GM12878 (cell line): ENCODE measurements around the gene LHFPL2. TPM values are rescaled to one million over a fixed set of nuclear protein-coding genes. Genes with fewer than 3 reads are reported as not detected.

Experiments
- ATAC-seq: fragments of 200-7000 bp; cut with Tn5 transposase; 3 replicates; pipeline ENCODE4 v1.9.1; 2020; ENCODE audit warnings: mild to moderate bottlenecking, moderate library complexity
- BruUV-seq: library from RNA; stranded (reverse); fragments of 400-500 nt; replicated peaks from 2 replicates; lab custom pipeline; 2021; lab: Mats Ljungman, UMichigan
- CTCF ChIA-PET: fragments of 300-600 bp; sonication (Branson Sonifier 250); formaldehyde crosslinking; extraction: SDS; loops from one replicate; lab custom pipeline; 2021; ENCODE audit warnings: inconsistent platforms; lab: Yijun Ruan, JAX
- POLR2A ChIA-PET: fragments of 350-600 bp; formaldehyde crosslinking; extraction: SDS; loops from one replicate; lab custom pipeline; 2021; ENCODE audit warnings: inconsistent platforms; lab: Charles Lee
- RAD21 ChIA-PET: fragments of 300-600 bp; sonication (Branson Sonifier 250); formaldehyde crosslinking; loops from one replicate; lab custom pipeline; 2023; ENCODE audit warnings: antibody characterized with exemption; ENCODE audit not compliant: unreplicated experiment; lab: Charles Lee
- SMC1A ChIA-PET: fragments of 300-600 bp; sonication (Branson Sonifier 250); formaldehyde crosslinking; loops from one replicate; lab custom pipeline; 2023; ENCODE audit not compliant: unreplicated experiment, uncharacterized antibody; lab: Charles Lee
- DNase-seq: peaks from one replicate; pipeline ENCODE4 v3.0.0-alpha.2; 2011; ENCODE audit warnings: low read depth, low spot score
- FAIRE-seq: peaks from 3 replicates; lab custom pipeline; 2011; peaks lifted over from hg19 to GRCh38; lab: Jason Lieb, UNC
- H2AFZ ChIP-seq: 2 replicates; pipeline ENCODE4 v1.6.0; 2011; ENCODE audit warnings: low read depth, low read length, control low read depth; ENCODE audit not compliant: control insufficient read depth
- H3K27ac ChIP-seq: 2 replicates; pipeline ENCODE4 v1.5.1; 2011; ENCODE audit warnings: control low read depth; ENCODE audit not compliant: control insufficient read depth, insufficient read depth
- H3K27me3 ChIP-seq, 2 experiments: replicated peaks in 1 of 2; 2 replicates each; pipeline versions ENCODE4 v1.6.0 to v1.6.1; 2011; ENCODE audit warnings: low read length in 1 of 2; ENCODE audit not compliant: control insufficient read depth in 2 of 2, insufficient read depth in 2 of 2
- H3K36me3 ChIP-seq, 2 experiments: 2 replicates each; pipeline ENCODE4 v1.5.1; 2011; ENCODE audit warnings: low read length in 1 of 2; ENCODE audit not compliant: control insufficient read depth in 2 of 2, insufficient read depth in 2 of 2
- H3K4me1 ChIP-seq: 2 replicates; pipeline ENCODE4 v1.6.1; 2011; ENCODE audit warnings: mild to moderate bottlenecking, low read length, moderate library complexity, mixed read lengths; ENCODE audit not compliant: control insufficient read depth, insufficient read depth
- H3K4me2 ChIP-seq: 2 replicates; pipeline ENCODE4 v1.6.0; 2011; ENCODE audit warnings: control low read depth; ENCODE audit not compliant: control insufficient read depth, insufficient read depth
- H3K4me3 ChIP-seq: fragments of 200-600 bp; sonication (generic); 2 replicates; pipeline ENCODE4 v1.5.1; 2016
- H3K79me2 ChIP-seq: 2 replicates; pipeline ENCODE4 v1.6.0; 2011; ENCODE audit warnings: low read length; ENCODE audit not compliant: control insufficient read depth, insufficient read depth
- H3K9ac ChIP-seq: 2 replicates; pipeline ENCODE4 v1.8.0; 2011; ENCODE audit warnings: low read length, control low read depth, mixed read lengths; ENCODE audit not compliant: control insufficient read depth, insufficient read depth
- H3K9me3 ChIP-seq: replicated peaks from 3 replicates; pipeline ENCODE4 v1.5.1; 2011; ENCODE audit warnings: mild to moderate bottlenecking, low read length; ENCODE audit not compliant: control insufficient read depth, insufficient read depth
- H4K20me1 ChIP-seq: 2 replicates; pipeline ENCODE4 v1.6.0; 2011; ENCODE audit not compliant: control insufficient read depth, insufficient read depth
- ETV6 ChIP-seq, 2 experiments: fragments of 450-650 bp in 1 of 2; IDR thresholded peaks in 1 of 2; conservative IDR thresholded peaks in 1 of 2; 2 replicates each; pipeline ENCODE4 v1.6.1; 2014; ENCODE audit warnings: antibody characterized with exemption in 1 of 2, borderline replicate concordance in 1 of 2, low read depth in 1 of 2, mild to moderate bottlenecking in 1 of 2, moderate library complexity in 1 of 2
- MYC ChIP-seq: IDR thresholded peaks from 2 replicates; pipeline ENCODE4 v1.6.1; 2011; ENCODE audit warnings: mild to moderate bottlenecking, low read length, moderate library complexity, inconsistent platforms; ENCODE audit not compliant: insufficient read depth, insufficient replicate concordance, insufficient read length, severe bottlenecking
- POLR2A ChIP-seq: IDR thresholded peaks from 2 replicates; pipeline ENCODE4 v1.6.1; 2011; ENCODE audit warnings: low read depth, mild to moderate bottlenecking, low read length
- STAT1 ChIP-seq: fragments of 450-650 bp; conservative IDR thresholded peaks from 2 replicates; pipeline ENCODE4 v1.6.1; 2014; ENCODE audit warnings: antibody characterized with exemption, mild to moderate bottlenecking
- ZNF24 ChIP-seq: fragments of 450-650 bp; IDR thresholded peaks from 2 replicates; pipeline ENCODE4 v1.6.1; 2017; ENCODE audit warnings: antibody characterized with exemption, mild to moderate bottlenecking
- ZZZ3 ChIP-seq: IDR thresholded peaks from 2 replicates; pipeline ENCODE4 v1.6.1; 2011; ENCODE audit warnings: low read depth; ENCODE audit not compliant: control insufficient read depth, insufficient read length
- WGBS: methylation state at CpG from one replicate; pipeline ENCODE4 v1.1.6; 2016; ENCODE audit warnings: low lambda C conversion rate; ENCODE audit not compliant: insufficient replicate concordance, insufficient coverage; ENCODE audit errors: missing lambda C conversion rate; 5-methylcytosine and 5-hydroxymethylcytosine counted together
- in situ Hi-C: fragments of 300-500 bp; cut with MboI; formaldehyde crosslinking; loops from 9 replicates; pipeline ENCODE4 v1.14.3; 2018; ENCODE audit warnings: mixed read lengths
- intact Hi-C: fragments of 100-400 bp; cut with micrococcal nuclease; formaldehyde crosslinking; loops from one replicate; pipeline ENCODE4 v1.14.2; 2022; ENCODE audit not compliant: unreplicated experiment
- polyA plus RNA-seq, 11 experiments: library from polyadenylated mRNA; depleted of rRNA in 4 of 11; unstranded in 6 of 11; stranded (reverse) in 5 of 11; fragments of >200 nt; fragmentation: Nextera tagmentation in 4 of 11; fragmentation: Illumina TruSeq in 1 of 11; extraction: Ambion mirVana in 4 of 11; extraction: Trizol in 1 of 11; gene quantifications; 1 replicate in 1 of 11; 2 replicates in 10 of 11; pipeline versions ENCODE4 v1.2.1 to v1.2.3, GENCODE V29; 2011 to 2016; ENCODE audit warnings: inconsistent platforms in 2 of 11, missing spikeins in 2 of 11, low read depth in 1 of 11
- total RNA-seq, 4 experiments: library from RNA; depleted of rRNA in 3 of 4; stranded (reverse); fragments of >200 nt in 3 of 4; fragmentation: Illumina TruSeq in 1 of 4; extraction: Trizol in 1 of 4; gene quantifications; 2 replicates each; pipeline versions ENCODE4 v1.2.1 to v1.2.3, GENCODE V29; 2013 to 2021
- TF ChIP-seq, protein P1 (sequence below): IDR thresholded peaks from 2 replicates; pipeline ENCODE4 v1.6.1; 2011; ENCODE audit warnings: low read depth, low read length, improper control_type of control experiment, borderline replicate concordance

The LHFPL2 gene
- total and polyA plus RNA-seq, 10 of the 15 experiments (the other 5 are each of a cell fraction or from before 2014, with no cell fraction given), result 4.1 to 21.8 (median 12.5) TPM

DNA sequence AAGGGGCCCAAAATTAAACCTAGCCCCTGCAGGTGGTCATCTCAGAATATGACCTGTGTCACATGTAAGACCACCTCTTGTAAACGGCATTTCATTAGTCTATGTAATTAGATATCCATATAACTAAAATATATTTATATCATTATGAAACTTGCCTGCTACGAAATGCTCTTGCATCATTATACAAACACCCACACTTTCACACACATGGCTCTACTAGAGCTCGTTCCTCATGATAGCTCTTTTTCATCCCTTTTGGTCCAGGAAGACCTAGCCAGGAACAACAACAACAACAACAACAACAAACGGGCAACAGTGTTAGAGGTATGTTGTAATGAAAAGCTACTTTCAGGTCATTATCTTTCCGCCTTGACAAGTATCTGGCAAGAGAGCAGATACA, 58.6 kb downstream of the LHFPL2 start:
- TF ChIP-seq, protein P1, sequence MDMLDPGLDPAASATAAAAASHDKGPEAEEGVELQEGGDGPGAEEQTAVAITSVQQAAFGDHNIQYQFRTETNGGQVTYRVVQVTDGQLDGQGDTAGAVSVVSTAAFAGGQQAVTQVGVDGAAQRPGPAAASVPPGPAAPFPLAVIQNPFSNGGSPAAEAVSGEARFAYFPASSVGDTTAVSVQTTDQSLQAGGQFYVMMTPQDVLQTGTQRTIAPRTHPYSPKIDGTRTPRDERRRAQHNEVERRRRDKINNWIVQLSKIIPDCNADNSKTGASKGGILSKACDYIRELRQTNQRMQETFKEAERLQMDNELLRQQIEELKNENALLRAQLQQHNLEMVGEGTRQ, result no peak
- TF ChIP-seq STAT1, result no peak
- TF ChIP-seq ETV6 (conservative IDR thresholded peaks at IDR 0.05 in 1 of 2, IDR thresholded peaks at IDR 0.05 in 1 of 2; ENCODE audit: borderline replicate concordance in 1 of 2, low read depth in 1 of 2), result no peak
- no peak for TF ChIP-seq MYC
- TF ChIP-seq POLR2A, result no peak
- no peak for TF ChIP-seq ZZZ3
- no peak for TF ChIP-seq ZNF24
- ChIA-PET RAD21 (interaction anchor here (1.1 to 7.0 kb wide), 2 partner anchors 15 to 24 kb away, joined by 3 to 51 read pairs; no protein-coding TSS in a partner anchor), SMC1A (interaction anchor here (0.6 to 7.8 kb wide), 3 partner anchors 15 to 146 kb away, joined by 3 to 121 read pairs (median 6); no protein-coding TSS in a partner anchor), CTCF (interaction anchor here (2.0 kb wide), 1 partner anchor 12 kb away, joined by 10 read pairs; no protein-coding TSS in a partner anchor), POLR2A (interaction anchor here (0.7 kb wide), 1 partner anchor 19 kb away, joined by 3 read pairs; no protein-coding TSS in a partner anchor)
- H3K4me3 ChIP-seq, result no peak overlapping the region
- H3K79me2 ChIP-seq, result peaks cover 6% of the 10 kb centered on the region
- intact Hi-C loops (loop anchor here (5.0 kb wide), 1 partner anchor 43 kb away; no protein-coding TSS in a partner anchor), in situ Hi-C loops (no loop called here)
- no peak for ATAC-seq
- H3K27ac ChIP-seq, result no peak overlapping the region
- H3K36me3 ChIP-seq, result peaks cover under 1 to 4% of the 10 kb centered on the region in 2 experiments; a peak in 2 of 4 replicates
- H3K9me3 ChIP-seq, result no peaks in the 10 kb centered on the region; the same call in 2 of the 3 replicates
- no peak overlapping the region for H3K4me2 ChIP-seq
- no peaks in the 10 kb centered on the region for H4K20me1 ChIP-seq
- H2AFZ ChIP-seq, result no peak overlapping the region
- no peak overlapping the region for H3K9ac ChIP-seq
- H3K27me3 ChIP-seq, result no peaks in the 10 kb centered on the region
- 75% methylated on average over 5 of the region's 5 CpGs for WGBS
- no peak for FAIRE-seq
- DNase-seq, result no peak
- H3K4me1 ChIP-seq, result peaks cover 26% of the 10 kb centered on the region
- no TSS peak for BruUV-seq
